Islet precursor cell (in vitro differentiated cells): Measurements from ENCODE around the gene CES2.

Experiments
- DNase-seq: peaks from one replicate; pipeline ENCODE4 v3.0.0-alpha.2; 2018

Gene CES2

DNA sequence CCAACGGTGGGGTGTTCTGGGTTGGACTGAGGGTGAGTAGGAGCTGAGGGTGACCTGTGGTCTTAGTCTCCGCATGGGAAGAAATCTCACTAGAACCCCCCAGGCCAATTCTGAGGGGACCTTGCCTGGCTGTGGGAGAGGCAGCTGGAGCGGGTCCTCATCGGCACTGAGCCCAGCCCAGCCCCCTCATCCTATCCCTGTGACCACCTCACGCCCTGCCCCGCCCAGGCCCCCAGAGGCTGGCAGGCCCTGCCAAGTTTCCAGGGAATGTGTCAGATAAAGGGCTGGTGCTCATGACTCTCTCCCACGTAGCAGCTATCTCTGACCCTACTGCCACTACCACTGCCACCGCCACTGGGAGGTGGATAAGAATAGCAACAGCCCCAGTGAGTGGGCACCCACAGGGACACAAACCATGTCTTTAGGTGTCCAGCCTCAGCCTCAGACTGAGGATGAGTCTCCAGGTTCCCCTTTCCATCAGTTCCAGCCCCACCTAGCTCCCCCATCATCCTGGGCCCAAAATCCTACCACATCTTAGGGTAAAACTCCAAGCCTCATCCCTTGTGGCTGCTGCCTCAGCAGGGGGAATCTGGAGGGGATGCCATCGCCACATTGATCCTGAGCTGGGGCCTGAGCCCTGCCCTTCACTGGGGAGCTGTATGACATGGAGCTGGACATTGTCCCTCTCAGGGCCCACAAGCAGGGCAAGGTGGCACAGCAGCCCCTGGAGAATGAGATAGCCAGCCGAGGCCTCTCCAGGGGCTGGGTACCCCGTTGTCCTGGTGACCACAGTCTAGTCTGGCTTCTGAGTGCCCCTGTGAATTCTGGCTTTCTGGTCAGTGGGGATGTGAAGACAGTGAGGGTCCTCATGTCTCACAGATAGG lies 31.5 kb upstream of the CES2 start:
- DNase-seq: no peak

DNA sequence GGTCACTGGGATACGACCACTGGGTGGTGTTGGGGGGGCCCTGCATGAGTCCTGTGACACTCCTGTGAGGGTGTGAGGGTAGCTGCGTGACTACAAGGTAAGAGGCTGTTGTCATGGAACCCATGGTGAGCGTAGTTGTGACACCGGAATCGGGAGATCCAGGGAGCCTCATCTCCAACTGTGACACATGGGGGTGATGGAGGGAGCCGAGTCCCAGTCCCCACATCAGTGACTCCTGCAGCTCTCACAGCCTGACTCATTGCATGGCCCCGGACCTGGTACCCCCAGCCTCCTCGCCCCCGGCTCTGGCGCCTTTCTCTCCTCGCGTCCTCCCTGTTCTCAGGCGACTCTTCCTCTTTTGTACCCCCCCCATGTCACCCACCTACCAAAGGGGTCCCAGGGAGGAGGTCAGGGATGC lies 30.9 kb upstream of the CES2 start:
- DNase-seq: no peak

DNA sequence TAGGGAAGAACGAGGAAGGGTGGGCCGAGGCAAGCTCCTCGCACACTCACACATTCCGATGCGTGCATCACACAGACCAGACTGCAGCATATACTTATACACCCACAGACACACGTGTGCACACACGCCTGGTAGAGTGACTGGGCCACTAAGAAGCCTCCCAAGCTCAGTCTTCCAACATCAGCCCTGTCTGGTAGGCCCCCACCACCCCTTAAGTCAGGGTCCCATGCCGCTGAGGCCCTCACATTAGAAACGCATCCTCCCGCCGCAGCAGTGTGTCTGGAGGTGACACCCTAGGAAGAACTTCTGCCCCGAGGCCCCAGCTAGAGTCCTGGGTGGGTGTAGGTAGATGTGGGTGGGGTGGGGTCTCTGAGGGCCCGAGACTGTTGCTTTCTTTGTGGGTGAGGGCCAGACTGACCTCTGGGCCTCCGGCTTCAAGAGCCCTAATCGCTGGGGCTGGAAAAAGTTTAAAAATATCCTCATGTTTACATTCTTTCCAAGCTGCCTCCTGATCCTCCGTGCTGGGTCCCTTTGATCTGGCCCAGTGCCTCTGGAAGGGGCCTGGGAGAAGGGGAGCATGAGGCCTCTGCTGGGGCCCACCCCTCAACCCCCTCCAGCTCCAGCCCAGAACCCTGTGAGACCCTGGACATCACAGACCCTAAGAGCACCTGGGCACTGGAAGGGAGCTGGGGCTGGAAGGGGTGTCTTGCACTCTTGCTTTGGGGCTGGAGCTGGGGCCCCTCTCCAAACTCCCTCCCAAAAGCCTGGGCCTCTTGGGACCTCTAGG lies 30.3 kb upstream of the CES2 start:
- DNase-seq: no peak

DNA sequence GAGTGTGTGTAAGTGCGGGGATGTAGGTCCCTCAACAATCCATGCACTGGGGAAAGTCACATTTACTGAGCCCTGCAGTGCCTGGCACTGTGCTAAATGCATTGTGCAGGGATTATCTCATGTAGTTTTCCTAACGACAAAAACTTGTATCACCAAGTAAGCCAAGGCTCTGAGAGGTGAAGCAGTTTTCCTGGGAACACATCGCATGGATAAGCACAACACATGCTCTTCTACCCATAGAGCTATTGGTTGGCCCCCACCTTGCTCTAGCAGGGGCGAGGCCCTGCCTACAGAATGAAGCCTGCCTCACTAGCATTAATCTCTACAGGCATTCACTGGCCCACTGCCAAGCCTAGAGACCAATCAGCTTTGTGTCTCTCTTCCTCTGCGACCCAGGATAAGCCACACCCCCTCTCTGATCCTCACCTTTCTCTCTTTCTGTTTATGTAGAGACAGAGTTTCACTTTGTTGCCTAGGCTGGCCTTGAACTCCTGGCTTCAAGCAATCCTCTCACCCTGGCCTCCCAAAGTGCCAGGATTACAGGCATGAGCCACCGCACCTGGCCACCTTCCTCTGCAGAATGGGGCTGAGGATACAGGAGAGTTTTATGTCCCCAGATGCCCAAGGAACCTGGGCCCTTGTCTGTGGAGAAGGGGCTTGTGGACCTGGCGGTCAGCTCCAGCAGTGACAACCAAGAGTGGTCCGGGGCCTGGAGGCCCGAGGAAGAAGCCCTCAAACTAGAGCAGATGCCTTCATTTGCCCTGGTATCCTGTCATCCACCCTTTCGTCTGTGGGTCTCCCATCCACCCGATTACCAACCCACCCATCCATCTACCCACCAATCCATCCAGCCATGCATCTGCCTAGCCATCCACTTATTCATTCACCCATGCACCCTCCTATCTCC lies 29.4 kb upstream of the CES2 start:
- DNase-seq: no peak

DNA sequence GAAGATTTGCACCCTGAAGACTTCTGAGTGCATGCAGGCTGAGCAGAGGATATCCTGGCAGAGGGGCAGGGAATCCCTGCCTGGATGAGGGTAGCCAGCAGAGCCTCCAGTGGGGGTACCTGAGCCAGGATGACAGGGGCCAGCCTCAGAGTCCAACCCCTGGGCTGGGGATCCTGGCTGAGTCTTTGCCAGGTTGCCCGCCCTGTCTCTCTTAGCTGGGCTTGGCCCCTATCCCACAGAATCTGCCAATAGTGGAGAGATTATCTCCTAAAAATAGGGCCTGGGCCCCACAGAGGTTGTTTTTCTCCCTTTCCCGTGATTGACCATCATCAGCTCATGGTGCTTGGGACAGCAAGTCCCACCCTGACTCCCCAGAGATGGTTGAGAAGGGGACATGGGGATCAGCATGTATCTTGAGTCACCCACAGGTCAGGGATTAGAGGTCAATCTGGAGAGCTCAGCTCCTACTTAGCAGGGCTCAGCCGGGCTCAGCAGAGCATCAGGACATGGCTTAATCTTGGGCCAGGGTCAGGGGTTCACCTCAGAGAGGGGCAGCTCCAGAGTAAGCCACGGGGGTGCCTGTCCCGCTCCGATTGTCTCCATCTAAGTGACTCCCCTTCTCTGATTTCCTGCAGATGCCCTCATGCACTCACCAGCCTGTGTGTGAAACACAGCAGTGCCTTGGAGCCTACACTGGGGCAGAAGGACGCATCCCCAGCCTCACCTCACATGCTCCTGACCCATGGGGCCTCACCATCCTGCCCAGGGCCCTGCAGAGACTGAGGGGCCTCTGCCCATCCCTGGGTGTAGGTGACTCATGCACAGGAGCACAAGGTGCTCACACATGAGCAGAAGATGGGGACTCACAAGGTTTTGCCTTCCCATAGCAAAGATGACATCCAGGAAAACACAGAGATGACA lies 28.1 kb upstream of the CES2 start:
- DNase-seq: no peak

DNA sequence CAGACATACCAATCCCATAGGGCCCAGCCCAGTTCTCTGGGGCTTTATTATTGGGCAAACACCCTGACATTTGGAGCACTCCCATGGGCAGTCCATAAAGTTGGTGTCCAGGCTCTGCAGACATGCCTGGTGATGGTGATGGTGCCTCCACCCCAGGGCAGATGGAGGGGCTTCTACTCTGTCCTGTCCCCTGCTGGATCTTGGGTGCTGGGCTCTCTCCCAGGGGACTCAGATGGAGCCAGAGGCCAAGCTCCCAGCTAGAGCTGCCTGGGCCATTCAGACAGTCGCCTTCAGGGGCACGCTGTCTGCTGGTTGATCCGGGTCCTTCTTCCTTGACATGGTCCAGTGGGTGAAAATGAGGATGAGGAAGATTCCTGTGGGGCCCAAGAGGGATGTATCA lies 27.2 kb upstream of the CES2 start:
- no peak for DNase-seq

DNA sequence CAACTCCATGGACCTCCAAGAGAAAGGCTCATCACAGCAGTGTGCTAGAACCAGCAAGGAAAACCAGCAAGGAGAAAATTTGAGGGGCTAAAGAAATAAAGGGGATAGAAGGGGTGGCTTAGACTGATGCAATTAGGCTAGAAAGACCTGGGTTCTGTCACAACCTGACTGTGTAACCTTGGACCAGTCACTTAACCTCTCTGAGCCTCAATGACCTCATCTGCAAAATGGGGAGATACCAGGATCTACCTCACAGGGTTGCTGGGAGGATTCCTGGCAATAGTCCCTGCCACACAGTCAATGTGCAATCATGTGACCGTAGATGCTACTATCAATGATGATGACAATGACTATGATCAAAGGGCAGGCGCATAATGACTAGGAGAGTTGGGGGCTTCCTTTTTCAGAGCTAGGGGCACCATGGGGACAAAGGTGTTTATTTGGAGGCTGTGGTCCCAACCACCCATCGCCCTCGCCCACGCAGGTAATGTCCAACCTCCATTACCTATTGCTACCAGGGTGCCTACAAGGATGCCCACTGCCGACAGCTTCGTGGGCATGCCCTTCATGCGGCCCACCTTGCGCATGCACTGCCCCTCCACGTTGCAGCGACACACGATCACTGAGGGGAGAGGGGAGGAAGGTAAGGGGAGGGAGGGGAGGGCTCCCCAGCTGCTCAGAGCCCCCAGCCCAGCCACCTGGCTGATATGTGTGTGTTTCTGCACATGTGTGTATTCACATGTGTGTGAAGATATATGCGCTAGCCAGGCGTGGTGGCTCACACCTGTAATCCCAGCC lies 26.4 kb upstream of the CES2 start:
- no peak for DNase-seq

DNA sequence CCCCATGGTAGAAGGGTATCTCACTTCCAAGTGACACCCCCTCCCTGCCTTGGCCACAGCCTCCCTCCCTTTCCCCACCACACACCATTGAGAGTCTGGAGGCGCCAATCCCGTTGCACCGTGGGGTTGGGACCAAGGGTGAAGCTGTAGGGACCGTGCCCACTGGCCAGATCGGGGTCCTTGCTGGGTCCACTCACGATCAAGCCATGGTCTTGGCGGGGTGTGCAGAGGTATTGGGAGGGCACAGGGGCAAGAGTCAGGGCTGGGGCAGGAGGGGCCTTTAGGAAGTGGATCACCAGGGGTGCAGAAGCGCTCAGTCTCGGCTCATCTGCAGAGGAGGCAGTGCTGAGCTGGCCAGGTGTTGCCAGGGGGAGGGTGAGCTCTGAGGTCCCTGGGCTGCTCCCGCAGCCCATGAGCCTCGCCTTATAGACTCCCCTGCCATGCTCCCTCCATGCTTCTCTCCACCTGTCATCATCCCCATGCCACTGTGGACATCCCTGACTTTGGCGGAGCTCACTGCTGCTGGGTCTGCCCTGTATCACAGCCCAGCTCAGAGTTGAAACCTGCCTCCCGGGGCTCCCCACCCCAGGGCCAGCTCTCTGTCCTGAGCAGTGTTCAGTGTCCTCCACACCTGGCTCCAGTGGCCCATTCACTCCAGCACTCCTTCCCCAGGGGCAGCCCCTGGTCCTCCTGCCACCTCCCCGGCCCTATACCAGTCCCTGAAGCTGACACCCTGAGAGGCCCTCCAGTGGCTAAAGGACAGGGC lies 25.0 kb upstream of the CES2 start:
- DNase-seq: no peak

DNA sequence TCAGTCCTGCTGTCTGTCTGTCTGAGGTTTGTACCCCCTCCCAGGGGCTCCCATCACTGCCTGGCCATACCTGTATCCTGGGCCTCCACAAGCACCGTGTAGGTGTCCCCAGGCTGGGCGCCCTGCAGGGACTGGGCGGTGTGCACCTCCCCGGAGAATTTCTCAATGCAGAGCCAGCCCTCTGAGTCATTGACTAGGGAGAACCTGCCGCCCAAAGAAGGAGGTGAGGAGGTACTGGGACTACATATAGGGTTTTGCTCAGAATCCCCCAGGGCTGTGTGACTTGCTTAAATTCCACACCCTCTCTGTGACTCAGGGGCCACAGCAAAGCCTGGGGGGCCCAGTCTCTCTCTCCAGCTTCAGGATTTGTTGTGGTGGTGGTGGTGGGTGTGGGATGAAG lies 24.2 kb upstream of the CES2 start:
- DNase-seq: no peak

DNA sequence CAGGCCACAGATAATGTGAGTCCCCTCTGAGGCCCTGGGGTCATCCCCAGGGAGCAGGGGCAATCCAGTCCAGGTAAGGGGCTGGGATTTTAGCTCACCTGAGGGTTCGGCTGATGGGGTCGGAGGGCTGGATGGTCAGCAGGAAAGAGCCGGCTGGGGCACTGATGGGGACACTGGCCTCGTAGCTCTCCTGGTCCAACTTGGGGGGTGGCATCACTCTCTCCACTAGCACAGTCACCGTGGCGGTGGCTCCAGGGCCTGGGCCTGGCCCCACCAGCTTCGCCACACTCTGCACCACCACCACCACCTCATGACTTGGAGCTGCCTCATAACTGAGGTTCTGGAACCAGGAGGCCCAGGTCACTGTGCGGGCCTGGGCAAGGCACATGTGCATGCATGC lies 23.5 kb upstream of the CES2 start:
- DNase-seq: no peak

DNA sequence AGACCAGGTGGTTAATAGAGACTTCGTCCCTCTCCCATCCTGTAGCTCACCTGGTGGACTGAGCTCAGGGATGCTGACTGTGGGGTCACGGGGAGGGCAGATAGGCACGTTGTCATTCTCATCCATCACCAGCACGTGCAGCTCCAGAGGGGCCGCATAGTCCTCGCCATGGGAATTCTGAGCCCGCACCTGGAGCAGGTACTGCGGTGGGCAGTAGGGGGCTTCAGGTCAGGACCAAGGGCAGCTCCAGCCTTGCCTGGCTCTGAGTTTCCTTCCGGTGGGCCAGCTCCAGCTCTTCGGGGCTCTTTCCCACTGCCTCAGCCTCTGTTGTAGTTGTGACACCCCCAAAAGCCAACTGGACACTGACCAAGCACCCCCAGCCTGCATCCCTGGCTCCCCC lies 22.2 kb upstream of the CES2 start:
- no peak for DNase-seq

DNA sequence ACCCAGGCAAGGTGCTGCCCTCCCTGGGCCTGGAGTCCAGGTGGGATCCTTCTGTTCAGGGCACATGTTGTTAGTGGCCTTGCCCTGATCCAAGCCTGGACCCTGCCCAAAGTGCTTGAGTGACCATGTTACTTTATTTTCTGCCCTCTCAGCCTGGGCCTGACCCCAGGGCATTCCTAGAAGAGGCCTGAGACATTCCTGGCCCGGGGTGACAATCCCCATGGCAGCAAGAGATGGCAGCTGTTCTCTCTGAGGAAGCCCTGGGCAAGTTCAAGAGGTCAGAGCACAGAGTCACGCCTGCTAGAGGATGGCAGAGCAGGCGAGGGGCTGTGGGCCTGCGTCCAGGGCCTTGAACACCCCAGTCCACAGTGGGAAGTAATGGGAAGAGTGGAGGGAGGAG lies 21.6 kb upstream of the CES2 start:
- no peak for DNase-seq

DNA sequence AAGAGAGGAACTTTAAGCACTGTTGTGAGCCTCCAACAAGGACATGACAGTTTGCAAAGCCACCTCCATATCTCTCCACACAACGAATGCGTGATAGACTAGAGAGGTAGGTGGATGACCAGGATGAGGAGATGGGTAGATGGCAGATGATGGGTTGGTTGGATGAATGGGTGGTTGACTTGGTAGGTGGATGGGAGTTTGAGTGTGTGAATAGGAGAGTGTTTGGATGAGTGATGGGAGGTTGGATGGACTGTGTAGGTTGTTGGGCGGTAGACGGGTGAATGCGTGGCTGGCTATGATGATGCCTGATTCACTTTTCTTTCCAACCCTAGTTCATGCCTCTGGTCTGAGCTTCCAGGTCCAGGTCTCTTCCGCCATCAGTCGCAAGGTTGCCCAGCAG lies 20.8 kb upstream of the CES2 start:
- DNase-seq: no peak

DNA sequence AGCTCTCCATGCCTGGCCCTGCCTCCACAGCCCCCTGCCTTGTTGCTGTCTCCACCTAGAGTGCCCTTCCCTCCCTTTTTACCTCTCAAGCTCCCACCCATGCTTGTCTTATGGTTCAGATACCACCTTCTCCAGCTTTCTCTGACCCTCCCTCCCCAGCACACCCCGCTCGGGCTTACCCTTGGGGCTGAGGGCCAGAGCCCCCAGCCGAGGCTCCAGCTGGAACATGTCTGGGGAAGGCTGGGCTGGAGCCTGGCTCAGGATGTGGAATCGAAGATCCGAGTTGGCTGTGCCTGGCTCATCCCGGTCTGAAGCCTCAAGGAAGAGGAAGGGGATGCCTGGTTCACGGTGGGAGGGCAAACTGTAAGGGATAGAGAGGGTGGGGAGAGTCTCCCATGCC lies 20.3 kb upstream of the CES2 start:
- DNase-seq: no peak

DNA sequence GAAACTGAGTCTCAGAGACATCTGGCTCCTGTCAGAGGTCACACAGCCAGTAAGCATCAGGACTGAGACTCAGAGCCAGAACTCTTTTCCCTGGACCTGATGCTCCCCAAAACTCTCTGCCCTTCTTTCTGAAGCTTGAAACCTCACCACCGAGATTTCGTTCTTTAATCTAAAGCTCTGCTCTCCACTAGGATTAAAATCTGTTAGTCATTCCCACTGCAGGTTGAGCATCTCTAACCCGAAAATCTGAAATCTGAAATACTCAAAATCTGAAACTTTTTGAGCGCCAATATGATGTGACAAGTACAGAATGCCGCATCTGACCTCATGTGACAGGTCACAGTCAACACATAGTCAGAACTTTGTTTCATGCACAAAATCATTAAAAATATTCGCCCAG lies 18.8 kb upstream of the CES2 start:
- no peak for DNase-seq

DNA sequence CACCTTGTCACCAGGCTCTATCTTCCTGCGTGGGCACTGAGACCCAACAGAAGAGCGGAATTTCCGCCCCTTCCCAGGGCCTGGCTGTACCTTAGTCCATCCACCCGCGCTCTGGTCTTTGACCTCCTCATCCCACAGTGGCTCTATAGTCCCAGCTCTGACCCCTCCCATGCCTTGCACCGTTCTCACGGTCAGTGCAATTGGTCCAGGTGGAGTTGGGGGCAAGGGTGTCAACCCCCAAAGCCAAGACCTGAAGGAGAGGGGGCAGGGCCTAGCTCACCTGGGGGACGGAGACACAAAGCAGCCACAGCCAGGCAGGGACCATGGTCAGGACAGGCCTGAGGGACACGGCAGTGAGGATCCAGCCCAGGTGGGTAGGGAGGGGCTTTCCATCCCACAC lies 17.6 kb upstream of the CES2 start:
- no peak for DNase-seq

DNA sequence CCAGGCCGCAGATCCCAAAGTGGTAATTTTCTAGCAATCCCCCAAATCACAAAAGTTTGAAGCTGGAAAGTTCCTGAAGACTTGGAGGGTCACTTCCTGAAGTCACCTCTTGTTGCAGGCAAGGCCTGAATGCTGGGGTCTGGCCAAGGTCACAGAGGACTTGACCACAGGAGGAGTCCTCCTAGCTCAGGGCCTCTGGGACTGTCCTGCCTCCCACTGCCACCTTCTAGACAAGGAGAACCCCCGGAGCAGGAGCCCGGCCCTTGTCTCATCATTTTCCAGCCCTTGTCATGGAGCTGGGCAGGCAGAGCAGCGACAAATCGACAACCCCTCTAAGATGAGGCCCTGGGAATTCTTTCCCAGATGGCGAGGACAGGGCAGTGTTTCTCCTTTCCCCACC lies 17.0 kb upstream of the CES2 start:
- DNase-seq: no peak

DNA sequence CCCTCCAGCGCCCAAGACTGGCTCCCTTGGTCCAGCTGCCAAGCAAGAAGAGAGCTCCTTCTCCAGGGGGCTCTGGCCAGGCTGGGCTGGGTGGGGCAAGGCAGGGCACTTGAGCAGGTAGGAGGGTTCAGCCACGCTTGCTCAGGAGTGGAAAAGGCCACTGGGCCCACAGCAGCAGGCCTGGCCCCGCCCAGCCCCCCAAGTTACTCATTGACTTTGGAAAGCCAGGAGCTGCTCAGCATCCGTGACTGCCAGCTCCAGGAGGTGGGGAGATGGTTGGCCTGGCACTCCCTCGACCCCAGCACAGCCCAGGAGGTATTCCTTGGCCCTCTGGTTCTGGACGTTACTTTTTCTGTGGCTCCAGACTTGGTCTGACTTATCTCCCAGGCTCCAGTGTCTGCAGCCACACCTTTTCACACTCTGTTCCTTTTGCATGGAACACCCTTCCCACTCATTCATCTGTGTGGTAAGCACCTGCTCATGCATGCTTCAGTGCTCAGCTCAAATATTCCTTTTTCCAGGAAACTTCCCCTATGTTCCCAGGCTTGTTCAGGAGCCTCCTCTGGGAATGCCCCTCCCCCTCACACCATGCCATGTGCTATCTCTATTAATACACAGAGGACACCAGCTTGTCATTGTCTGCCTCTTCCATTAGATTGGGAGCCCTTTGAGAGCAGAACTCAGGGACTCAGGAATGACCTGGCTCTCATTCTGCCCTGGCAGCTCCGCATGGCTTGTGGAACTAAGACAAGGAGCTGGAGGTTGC lies 16.3 kb upstream of the CES2 start, which contains the start of gene CDH16:
Gene CDH16 (minus strand): TSS at position 83 of the 766 bp plus-strand sequence. CDS start 820 bp downstream, outside the sequence.
- no peak for DNase-seq

DNA sequence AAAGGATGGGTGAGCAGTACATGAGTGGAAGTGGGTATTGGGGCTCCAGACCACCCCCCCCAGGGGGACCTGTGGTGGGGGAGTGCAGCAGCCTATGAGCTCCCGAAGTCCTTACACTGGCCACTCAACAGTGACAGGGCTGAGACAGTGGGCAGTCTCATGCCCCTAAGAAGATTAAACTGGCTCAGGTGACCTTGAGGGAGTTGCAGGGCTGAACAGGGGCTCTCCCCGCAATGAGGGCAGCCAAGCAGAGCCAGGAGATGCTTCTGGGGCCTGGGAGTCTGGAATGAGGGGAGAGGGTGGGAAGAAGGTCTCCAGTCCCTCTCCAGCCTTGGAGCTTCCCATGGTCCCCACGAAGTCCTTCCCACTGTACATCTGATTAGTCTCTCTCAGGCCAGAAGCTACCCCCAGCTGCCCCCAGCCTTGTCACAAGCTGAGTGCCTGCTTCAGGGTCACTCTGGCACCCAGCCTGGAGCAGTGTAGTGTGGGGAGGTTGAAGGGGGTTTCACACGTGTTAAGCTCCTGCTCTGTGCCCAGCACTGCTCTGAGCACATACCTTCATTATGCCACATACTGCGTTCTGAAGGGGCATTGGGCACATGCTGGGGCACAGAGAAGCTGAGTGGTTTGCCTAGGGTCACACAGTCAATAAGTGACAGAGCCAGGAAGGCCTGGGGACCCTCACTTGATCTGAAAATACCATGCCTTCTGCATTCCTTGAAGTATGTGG lies 15.6 kb upstream of the CES2 start:
- DNase-seq: no peak
